CD4-positive, alpha-beta T cell treated with Interleukin-15 for 1 hour (primary cell): Measurements from ENCODE around the gene ARFRP1.
"Not testable (repeated sequence)": the region's sequence is repeated elsewhere in the genome, so short reads cannot be mapped to it uniquely, and the experiment has no call there.

Source experiments
- DNase-seq: peaks from one replicate; pipeline ENCODE4 v3.0.0-alpha.2; 2020

The ARFRP1 gene

DNA sequence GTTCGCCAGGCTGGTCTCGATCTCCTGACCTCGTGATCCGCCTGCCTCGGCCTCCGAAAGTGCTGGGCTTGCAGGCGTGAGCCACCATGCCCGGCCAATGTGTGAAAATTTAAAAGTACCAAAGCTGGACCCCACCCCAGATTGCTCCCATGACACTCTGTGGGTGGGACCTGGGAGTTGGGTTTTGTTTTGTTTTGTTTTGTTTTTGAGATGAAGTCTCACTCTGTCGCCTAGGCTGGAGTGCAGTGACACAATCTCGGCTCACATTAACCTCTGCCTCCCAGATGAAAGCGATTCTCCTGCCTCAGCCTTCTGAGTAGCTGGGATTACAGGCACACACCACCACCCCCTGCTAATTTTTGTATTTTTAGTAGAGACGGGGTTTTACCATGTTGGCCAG lies 36.1 kb downstream of the ARFRP1 start:
- not testable (repeated sequence) for DNase-seq

GRCh38 chr20:63668351-63668750 lies 39.4 kb downstream of the ARFRP1 start:
- DNase-seq: no peak

DNA sequence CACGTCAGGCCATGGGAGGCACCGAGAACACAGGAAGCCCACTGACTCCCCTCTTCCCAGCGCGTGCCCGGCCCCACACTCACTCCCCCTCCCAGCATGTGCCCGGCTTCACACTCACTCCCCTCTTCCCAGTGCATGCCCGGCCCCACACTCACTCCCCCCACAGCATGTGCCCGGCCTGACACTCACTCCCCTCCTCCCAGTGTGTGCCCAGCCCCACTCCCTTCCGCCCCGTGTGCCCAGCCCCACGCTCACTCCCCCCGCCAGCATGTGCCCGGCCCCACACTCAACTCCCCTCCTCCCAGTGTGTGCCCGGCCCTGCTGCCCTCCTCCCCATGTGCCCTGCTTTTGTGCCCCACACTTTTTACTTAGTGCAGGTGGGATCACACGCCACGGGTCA lies 39.9 kb downstream of the ARFRP1 start:
- DNase-seq: no peak

DNA sequence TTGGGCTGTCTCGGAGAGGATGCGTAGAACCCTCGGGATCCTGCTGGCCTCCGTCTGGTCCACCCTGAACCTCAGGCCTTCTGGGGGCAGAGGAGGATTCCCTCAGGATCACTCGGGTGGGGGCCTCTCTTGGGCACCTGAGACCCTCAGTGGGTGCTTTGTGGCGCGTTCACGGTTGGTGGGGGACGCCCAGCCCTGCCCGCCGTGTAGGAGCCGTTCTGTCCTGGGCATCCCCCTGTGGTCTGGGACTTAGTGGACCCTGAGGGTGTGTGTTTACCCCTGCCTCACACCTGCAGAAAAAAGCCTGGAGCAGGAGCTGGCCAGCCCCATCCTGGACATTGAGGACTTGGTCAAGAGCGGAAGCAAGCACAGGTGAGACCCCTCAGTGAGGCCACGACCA lies 42.1 kb downstream of the ARFRP1 start:
- no peak for DNase-seq

GRCh38 chr20:63664861-63665594 lies 42.7 kb downstream of the ARFRP1 start:
- DNase-seq: no peak

DNA sequence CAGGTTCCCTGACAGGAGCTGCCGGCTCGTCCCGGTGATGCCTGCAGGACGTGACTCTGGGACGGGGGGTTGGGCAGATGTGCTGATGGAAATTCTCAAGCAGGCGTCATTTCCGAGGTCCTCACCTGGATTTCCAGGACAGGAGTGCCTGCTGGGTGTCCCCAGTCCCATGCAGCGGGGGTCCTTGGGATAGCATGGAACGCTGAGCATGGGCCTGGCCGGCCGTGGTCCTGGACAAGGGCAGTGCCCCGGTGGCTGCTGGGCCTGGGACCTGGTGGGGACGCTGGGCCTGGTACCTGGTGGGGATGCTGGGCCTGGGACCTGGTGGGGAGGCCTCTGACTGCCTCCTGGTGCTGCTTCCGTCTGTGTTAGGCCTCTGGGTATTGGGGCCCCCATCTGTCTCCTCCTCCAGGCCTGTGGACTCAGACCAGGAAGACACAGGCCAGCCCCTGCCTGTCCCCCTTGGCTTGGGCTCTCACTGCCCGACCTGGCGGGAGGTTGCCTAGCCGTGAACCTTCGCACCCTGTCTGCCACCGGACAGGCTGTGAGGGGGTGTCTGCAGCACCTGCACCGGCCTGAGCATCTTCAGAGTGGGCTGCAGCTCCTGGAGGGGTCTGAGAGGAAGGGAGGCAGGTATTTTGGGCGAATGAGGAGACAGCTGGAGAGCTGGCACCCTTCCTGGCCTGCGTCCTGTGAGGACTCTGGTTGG lies 43.5 kb downstream of the ARFRP1 start:
- DNase-seq: no peak

GRCh38 chr20:63663332-63664066 lies 44.3 kb downstream of the ARFRP1 start:
- DNase-seq: no peak

DNA sequence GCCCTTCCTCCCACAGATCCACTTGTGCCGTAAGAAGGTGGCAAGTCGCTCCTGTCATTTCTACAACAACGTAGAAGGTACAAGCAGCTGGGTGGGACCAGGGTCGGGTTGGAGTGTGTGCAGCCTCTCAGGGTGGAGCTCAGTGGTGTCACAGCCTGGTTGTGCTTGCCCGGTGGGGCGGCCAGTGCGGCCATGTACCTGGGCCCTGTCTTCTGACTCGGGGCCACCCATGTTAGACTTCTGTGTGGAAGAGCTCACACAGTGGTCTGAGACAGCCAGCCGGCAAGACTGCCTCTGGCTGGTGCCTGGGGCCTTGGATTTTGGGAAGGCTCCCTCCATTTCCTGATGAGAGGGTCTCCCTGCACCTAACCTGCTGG lies 45.0 kb downstream of the ARFRP1 start:
- no peak for DNase-seq

DNA sequence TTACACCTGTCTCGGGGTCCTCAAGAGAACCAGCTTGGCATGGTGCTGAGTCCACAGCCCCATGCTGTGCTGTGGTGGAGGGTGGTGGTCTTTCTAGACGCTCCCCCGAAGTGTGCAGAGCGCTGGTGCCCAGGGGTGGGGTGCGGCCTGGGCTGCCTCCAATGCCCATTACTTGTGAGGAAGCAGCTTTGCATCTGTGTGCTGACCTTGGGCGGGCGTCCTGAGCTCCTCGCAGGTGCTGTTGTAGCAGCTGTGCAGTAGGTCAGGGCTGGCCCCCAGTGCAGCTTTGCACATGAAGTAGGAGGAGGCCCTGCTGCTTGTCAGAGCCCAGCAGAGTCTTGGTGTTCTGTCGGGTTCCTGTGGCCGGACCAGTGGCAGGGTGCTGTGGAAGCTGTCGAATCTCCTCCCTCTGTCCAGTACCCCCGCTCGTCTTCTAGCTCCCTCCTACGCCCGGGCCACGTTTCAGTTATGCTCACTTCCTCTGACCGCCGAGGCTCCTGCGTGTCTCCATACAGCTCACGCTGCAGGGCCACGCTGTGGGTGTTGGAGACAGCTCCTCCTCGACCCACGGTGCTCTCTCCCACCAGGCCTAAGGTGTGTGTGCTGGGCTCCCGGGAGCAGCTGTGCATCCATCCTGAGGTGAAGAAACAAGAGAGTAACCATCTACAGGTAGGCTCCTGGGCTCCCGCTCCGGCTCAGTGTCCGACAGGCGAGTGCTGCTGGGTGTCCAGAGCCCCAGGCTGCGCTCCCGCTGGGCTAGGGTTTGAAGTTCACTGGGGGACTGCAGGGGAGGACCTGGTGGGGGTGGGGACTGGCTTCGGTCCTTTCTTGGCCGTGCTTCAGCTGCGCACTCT lies 45.6 kb downstream of the ARFRP1 start:
- no peak for DNase-seq

DNA sequence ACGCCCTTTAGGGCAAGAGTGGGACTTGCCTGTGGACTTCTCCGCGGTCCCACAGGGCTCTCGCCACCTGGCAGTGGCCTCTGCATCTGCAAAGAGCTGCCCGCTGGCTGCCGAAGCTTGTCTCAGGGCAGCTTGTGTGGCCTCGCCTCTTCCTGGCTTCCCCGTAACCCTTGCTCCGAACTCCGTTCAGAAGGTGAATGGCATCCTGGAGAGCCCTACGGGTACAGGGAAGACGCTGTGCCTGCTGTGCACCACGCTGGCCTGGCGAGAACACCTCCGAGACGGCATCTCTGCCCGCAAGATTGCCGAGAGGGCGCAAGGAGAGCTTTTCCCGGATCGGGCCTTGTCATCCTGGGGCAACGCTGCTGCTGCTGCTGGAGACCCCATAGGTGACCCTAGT lies 46.7 kb downstream of the ARFRP1 start:
- DNase-seq: no peak

GRCh38 chr20:63660622-63661021 lies 47.2 kb downstream of the ARFRP1 start:
- DNase-seq: no peak

- DNase-seq: not testable (repeated sequence)
Observed at GRCh38 chr20:63660174-63660573, 47.6 kb downstream of the ARFRP1 start.

DNA sequence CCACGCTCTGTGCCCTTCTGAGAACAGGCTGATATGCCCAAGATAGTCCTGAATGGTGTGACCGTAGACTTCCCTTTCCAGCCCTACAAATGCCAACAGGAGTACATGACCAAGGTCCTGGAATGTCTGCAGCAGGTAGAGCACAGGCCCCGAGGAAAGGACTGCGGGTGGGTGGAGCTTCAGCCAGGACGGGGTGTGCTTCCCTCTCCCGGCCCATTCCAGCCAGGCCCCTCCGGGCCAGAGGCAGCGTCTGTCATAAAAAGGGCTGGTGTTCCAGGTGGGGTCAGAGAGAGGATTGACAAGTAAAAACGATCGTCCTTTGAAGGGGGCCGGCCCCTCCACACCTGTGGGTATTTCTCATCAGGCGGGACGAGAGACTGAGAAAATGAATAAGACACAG lies 48.4 kb downstream of the ARFRP1 start:
- DNase-seq: no peak

DNA sequence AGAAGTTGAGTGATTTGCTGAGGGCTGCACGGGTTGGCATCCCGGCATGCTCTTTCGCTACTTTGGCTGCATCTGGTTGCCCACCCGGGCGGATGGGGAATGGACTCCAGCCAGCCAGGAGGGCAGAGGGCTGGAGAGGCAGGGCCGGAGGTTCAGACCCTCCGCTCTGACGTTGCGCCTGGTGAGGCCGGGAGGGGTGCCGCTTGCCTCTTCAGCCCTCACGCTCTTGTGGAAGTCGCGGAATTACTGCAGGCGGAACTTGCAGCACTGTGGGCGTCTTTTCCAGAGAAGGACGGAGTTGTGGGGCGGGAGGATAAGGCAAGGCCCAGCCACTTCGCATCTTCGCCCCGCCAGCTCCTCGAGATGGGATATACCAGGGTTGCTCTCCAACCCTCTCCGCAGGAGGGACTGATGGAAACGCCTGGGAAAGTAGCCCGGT lies 49.0 kb downstream of the ARFRP1 start:
- no peak for DNase-seq

- peak; percentile 84 for DNase-seq
Observed at GRCh38 chr20:63657937-63658748, 49.6 kb downstream of the ARFRP1 start, which contains the start of gene RTEL1. RTEL1 (plus strand) TSS chr20:63658312; CDS start chr20:63659403, 1,091 bp downstream.

GRCh38 chr20:63657260-63657936 lies 50.4 kb downstream of the ARFRP1 start:
- no peak for DNase-seq

DNA sequence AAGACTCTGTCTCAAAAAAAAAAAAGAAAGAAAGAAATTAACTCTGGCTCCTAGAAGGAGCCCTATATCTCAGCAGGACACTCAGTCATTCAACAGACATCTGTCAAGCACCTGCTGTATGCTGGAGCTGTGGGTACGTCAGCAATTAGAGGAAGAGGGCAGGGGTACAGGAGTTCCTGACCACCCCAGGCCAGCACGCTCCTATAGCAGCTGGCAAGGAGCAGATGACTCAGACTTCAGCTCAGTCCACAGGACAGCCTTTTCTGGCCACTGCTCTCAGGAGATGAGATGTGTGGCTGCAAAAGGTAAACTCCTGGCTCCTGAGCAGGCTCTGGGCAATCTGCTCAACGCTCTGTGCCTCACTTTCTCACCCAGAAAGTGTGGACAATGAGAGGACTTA lies 51.3 kb downstream of the ARFRP1 start:
- no peak for DNase-seq

GRCh38 chr20:63655249-63655648 lies 52.5 kb downstream of the ARFRP1 start:
- DNase-seq: no peak

GRCh38 chr20:63653974-63654668 lies 53.7 kb downstream of the ARFRP1 start:
- no peak for DNase-seq
